ENCODE data around the gene ENOPH1. TPM values are rescaled to one million over a fixed set of nuclear protein-coding genes. Genes with fewer than 3 reads are reported as not detected.
A peak's percentile ranks its signal among the peaks of the same experiment; 100 is the strongest.

The ENOPH1 gene
- total RNA-seq, 2 donors from 2014 or later = 15.4 to 15.5 TPM

DNA sequence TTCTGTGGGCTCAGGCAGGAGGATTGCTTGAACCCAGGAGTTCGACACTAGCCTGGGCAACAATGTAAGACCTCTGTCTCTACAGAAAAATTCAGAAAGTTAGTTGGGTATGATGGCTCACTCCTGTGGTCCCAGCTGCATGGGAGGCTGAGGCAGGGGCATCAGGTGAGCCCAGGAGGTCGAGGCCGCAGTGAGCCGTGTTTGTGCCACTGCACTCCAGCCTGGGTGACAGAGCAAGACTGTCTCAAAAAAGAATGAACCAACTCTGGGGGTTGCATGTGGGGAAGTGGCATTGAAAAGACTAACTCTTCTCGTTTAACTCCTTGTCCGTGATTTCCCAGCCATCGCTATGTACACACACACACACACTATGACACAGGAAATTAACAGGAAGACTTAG is 26.9 kb downstream of the ENOPH1 start:
- ATAC-seq (ENCODE audit: insufficient number of reproducible peaks, low FRiP score, low read depth) (no peak), DNase-seq (ENCODE audit: low spot score) (no peak)
- Histone ChIP-seq H3K36me3 (peaks cover 13% of the 10 kb centered on the region), H3K4me3 (no peak overlapping the region), H3K27me3 (replicated peaks; ENCODE audit: insufficient read depth) (no peaks in the 10 kb centered on the region), H3K9me3 (no peaks in the 10 kb centered on the region), H3K4me1 (ENCODE audit: control insufficient read depth in 1 of 2, low read depth in 2 of 2) (no peaks in the 10 kb centered on the region), H3K27ac (no peak overlapping the region)
- TF ChIP-seq, protein P1, sequence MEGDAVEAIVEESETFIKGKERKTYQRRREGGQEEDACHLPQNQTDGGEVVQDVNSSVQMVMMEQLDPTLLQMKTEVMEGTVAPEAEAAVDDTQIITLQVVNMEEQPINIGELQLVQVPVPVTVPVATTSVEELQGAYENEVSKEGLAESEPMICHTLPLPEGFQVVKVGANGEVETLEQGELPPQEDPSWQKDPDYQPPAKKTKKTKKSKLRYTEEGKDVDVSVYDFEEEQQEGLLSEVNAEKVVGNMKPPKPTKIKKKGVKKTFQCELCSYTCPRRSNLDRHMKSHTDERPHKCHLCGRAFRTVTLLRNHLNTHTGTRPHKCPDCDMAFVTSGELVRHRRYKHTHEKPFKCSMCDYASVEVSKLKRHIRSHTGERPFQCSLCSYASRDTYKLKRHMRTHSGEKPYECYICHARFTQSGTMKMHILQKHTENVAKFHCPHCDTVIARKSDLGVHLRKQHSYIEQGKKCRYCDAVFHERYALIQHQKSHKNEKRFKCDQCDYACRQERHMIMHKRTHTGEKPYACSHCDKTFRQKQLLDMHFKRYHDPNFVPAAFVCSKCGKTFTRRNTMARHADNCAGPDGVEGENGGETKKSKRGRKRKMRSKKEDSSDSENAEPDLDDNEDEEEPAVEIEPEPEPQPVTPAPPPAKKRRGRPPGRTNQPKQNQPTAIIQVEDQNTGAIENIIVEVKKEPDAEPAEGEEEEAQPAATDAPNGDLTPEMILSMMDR (IDR thresholded peaks at IDR 0.05) = no peak

DNA sequence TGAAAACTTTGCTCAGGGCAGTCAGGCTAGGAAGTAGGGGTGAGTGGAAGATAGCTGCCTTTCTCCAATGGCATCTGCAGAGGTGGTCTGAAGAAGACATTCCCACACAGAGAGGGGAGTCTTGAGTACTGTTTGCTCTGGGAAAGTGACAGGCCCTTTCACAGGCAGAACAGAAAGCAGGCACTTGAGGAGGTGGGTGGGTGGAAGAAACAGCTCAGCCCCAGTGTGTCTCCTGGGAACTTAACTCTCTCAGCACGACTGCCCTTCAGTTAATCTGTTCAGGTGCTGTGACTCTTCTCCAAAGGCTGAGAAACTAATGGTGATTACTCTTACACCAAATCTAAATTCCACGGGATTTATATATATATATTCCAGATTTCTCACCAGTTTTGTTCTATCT is 28.3 kb downstream of the ENOPH1 start:
- Histone ChIP-seq H3K4me1 (ENCODE audit: control insufficient read depth in 1 of 2, low read depth in 2 of 2) (no peaks in the 10 kb centered on the region), H3K4me3 (no peak overlapping the region), H3K27ac (no peak overlapping the region), H3K27me3 (replicated peaks; ENCODE audit: insufficient read depth) (no peaks in the 10 kb centered on the region), H3K9me3 (no peaks in the 10 kb centered on the region), H3K36me3 (peaks cover 13% of the 10 kb centered on the region)
- no peak for ATAC-seq (ENCODE audit: insufficient number of reproducible peaks, low FRiP score, low read depth)
- DNase-seq (ENCODE audit: low spot score) = no peak
- TF ChIP-seq, protein P1 (IDR thresholded peaks at IDR 0.05) = no peak

GRCh38 chr4:82461710-82462109 is 31.3 kb downstream of the ENOPH1 start:
- ATAC-seq (ENCODE audit: insufficient number of reproducible peaks, low FRiP score, low read depth) (no peak), DNase-seq (ENCODE audit: low spot score) (no peak)
- Histone ChIP-seq H3K27me3 (replicated peaks; ENCODE audit: insufficient read depth) (no peaks in the 10 kb centered on the region), H3K36me3 (peaks cover 8% of the 10 kb centered on the region), H3K4me3 (no peak overlapping the region), H3K27ac (no peak overlapping the region), H3K4me1 (ENCODE audit: control insufficient read depth in 1 of 2, low read depth in 2 of 2) (no peaks in the 10 kb centered on the region), H3K9me3 (no peaks in the 10 kb centered on the region)
- TF ChIP-seq, protein P1 (IDR thresholded peaks at IDR 0.05) = no peak

- Histone ChIP-seq H3K4me1 (ENCODE audit: control insufficient read depth in 1 of 2, low read depth in 2 of 2) (no peaks in the 10 kb centered on the region), H3K4me3 (no peak overlapping the region), H3K9me3 (no peaks in the 10 kb centered on the region), H3K27ac (no peak overlapping the region), H3K27me3 (replicated peaks; ENCODE audit: insufficient read depth) (no peaks in the 10 kb centered on the region), H3K36me3 (peaks cover 5% of the 10 kb centered on the region)
- TF ChIP-seq, protein P1 (IDR thresholded peaks at IDR 0.05) = peak; percentile 89
- DNase-seq (ENCODE audit: low spot score) (peak; percentile 73), ATAC-seq (ENCODE audit: insufficient number of reproducible peaks, low FRiP score, low read depth) (peak; percentile 79)
Observed at GRCh38 chr4:82462415-82462831, 32.0 kb downstream of the ENOPH1 start.

- Histone ChIP-seq H3K36me3 (peaks cover 5% of the 10 kb centered on the region), H3K9me3 (no peaks in the 10 kb centered on the region), H3K27ac (no peak overlapping the region), H3K27me3 (replicated peaks; ENCODE audit: insufficient read depth) (no peaks in the 10 kb centered on the region), H3K4me1 (ENCODE audit: control insufficient read depth in 1 of 2, low read depth in 2 of 2) (no peaks in the 10 kb centered on the region), H3K4me3 (no peak overlapping the region)
- no peak for ATAC-seq (ENCODE audit: insufficient number of reproducible peaks, low FRiP score, low read depth)
- no peak for DNase-seq (ENCODE audit: low spot score)
- TF ChIP-seq, protein P1 (IDR thresholded peaks at IDR 0.05) = no peak
Observed at GRCh38 chr4:82463221-82463620, 32.8 kb downstream of the ENOPH1 start.
